Measurements from ENCODE around the gene ELF4.

GRCh38 chrX:130081421-130082045 is 28.8 kb downstream of the ELF4 start:
- no peak for TF ChIP-seq POLR2A (IDR thresholded peaks at IDR 0.05; ENCODE audit: low read length)
- no peak for TF ChIP-seq GATA1 (IDR thresholded peaks at IDR 0.05; ENCODE audit: low read depth, low read length)
